ENCODE results near the gene KLRC3.
A peak's percentile ranks its signal among the peaks of the same experiment; 100 is the strongest.
"Not testable (repeated sequence)": the region's sequence is repeated elsewhere in the genome, so short reads cannot be mapped to it uniquely, and the experiment has no call there.

The KLRC3 gene

GRCh38 chr12:10368206-10369171 is 51.9 kb downstream of the KLRC3 start:
- no peaks in the 10 kb centered on the region for H3F3A ChIP-seq (ENCODE audit: insufficient read depth, low read length)

GRCh38 chr12:10367714-10368113 is 52.7 kb downstream of the KLRC3 start:
- not testable (repeated sequence) for H2AFZ ChIP-seq (ENCODE audit: low read length); H3K4me2 ChIP-seq (ENCODE audit: low read length); H3F3A ChIP-seq (ENCODE audit: insufficient read depth, low read length); H3K9me3 ChIP-seq (ENCODE audit: low read length); H4K20me1 ChIP-seq (ENCODE audit: insufficient read depth, low read length); H3K4me3 ChIP-seq (ENCODE audit: low read depth, low read length, poor library complexity, severe bottlenecking); H3K9ac ChIP-seq (ENCODE audit: low read length); H3K9me2 ChIP-seq (ENCODE audit: low read depth, low read length); H3K27me3 ChIP-seq (ENCODE audit: insufficient read depth, low read length); H3K79me2 ChIP-seq (ENCODE audit: insufficient read depth, low read length)
- Histone ChIP-seq H3K36me3 (ENCODE audit: insufficient read depth, low read length) (peaks cover 63% of the 10 kb centered on the region), H3K4me1 (ENCODE audit: insufficient read depth, low read length, severe bottlenecking) (peaks cover 64% of the 10 kb centered on the region), H3K27ac (ENCODE audit: low read depth, low read length, poor library complexity, severe bottlenecking) (peak overlapping the region; percentile 90)

More at GRCh38 chr12:10368206-10369171, 51.9 kb downstream of the KLRC3 start:
- TF ChIP-seq EZH2 (IDR thresholded peaks at IDR 0.05; ENCODE audit: borderline replicate concordance, low read length) (no peak), CTCF (IDR thresholded peaks at IDR 0.05; ENCODE audit: low read length) (no peak)
- Histone ChIP-seq H4K20me1 (ENCODE audit: insufficient read depth, low read length) (no peaks in the 10 kb centered on the region), H3K27me3 (ENCODE audit: insufficient read depth, low read length) (no peaks in the 10 kb centered on the region), H3K36me3 (ENCODE audit: insufficient read depth, low read length) (peaks cover 71% of the 10 kb centered on the region), H3K9me2 (ENCODE audit: low read depth, low read length) (no peaks in the 10 kb centered on the region), H3K4me2 (ENCODE audit: low read length) (no peak overlapping the region), H3K9ac (ENCODE audit: low read length) (no peak overlapping the region), H3K4me3 (ENCODE audit: low read depth, low read length, poor library complexity, severe bottlenecking) (no peak overlapping the region), H3K9me3 (ENCODE audit: low read length) (no peaks in the 10 kb centered on the region), H3K27ac (ENCODE audit: low read depth, low read length, poor library complexity, severe bottlenecking) (peak overlapping the region; percentile 90), H2AFZ (ENCODE audit: low read length) (no peak overlapping the region), H3K79me2 (ENCODE audit: insufficient read depth, low read length) (no peaks in the 10 kb centered on the region), H3K4me1 (ENCODE audit: insufficient read depth, low read length, severe bottlenecking) (peaks cover 57% of the 10 kb centered on the region)

GRCh38 chr12:10366875-10367274 is 53.5 kb downstream of the KLRC3 start:
- Histone ChIP-seq H3K4me3 (ENCODE audit: low read depth, low read length, poor library complexity, severe bottlenecking) (no peak overlapping the region), H4K20me1 (ENCODE audit: insufficient read depth, low read length) (no peaks in the 10 kb centered on the region), H3F3A (ENCODE audit: insufficient read depth, low read length) (no peaks in the 10 kb centered on the region), H3K79me2 (ENCODE audit: insufficient read depth, low read length) (no peaks in the 10 kb centered on the region), H3K4me1 (ENCODE audit: insufficient read depth, low read length, severe bottlenecking) (peaks cover 73% of the 10 kb centered on the region), H3K4me2 (ENCODE audit: low read length) (peak overlapping the region; percentile 80; the same call in 1 of the 2 replicates), H3K9me3 (ENCODE audit: low read length) (no peaks in the 10 kb centered on the region), H3K27ac (ENCODE audit: low read depth, low read length, poor library complexity, severe bottlenecking) (peak overlapping the region; percentile 90), H2AFZ (ENCODE audit: low read length) (no peak overlapping the region), H3K9ac (ENCODE audit: low read length) (no peak overlapping the region; the same call in 1 of the 2 replicates), H3K9me2 (ENCODE audit: low read depth, low read length) (no peaks in the 10 kb centered on the region), H3K27me3 (ENCODE audit: insufficient read depth, low read length) (no peaks in the 10 kb centered on the region), H3K36me3 (ENCODE audit: insufficient read depth, low read length) (peaks cover 56% of the 10 kb centered on the region)
- no peak for TF ChIP-seq EZH2 (IDR thresholded peaks at IDR 0.05; ENCODE audit: borderline replicate concordance, low read length)
- peak; percentile 52 for TF ChIP-seq CTCF (IDR thresholded peaks at IDR 0.05; ENCODE audit: low read length)

Data from OCI-LY1 (cell line).